Activated T-cell treated with anti-CD3 and anti-CD28 coated beads, Interleukin-2, amount 50 U/mL, for 4 hours (primary cell): ENCODE results near the gene CRYBG3. TPM values are rescaled to one million over a fixed set of nuclear protein-coding genes. Genes with fewer than 3 reads are reported as not detected.

Experiments used
- ATAC-seq, 2 donors: fragments of 200-7000 bp; cut with Tn5 transposase; one replicate each; pipeline ENCODE4 v1.10.0; 2021
- DNase-seq: peaks from one replicate; pipeline ENCODE4 v3.0.0-alpha.2; 2020
- H3K27me3 Mint-ChIP-seq: one replicate; pipeline ENCODE4 v1.8.0; 2021; ENCODE audit warnings: low read depth, mixed read lengths
- H3K36me3 Mint-ChIP-seq: one replicate; pipeline ENCODE4 v1.8.0; 2022; ENCODE audit warnings: mixed read lengths; ENCODE audit not compliant: insufficient read depth
- H3K4me1 Mint-ChIP-seq: one replicate; pipeline ENCODE4 v1.8.0; 2021; ENCODE audit warnings: low read depth, mixed read lengths
- H3K4me3 Mint-ChIP-seq: one replicate; pipeline ENCODE4 v1.8.0; 2021; ENCODE audit warnings: mild to moderate bottlenecking, moderate library complexity, mixed read lengths
- H3K9me3 Mint-ChIP-seq: one replicate; pipeline ENCODE4 v1.8.0; 2021; ENCODE audit warnings: mixed read lengths
- total RNA-seq, 3 donors: library from RNA; stranded (reverse); gene quantifications; one replicate each; pipeline ENCODE4 v1.2.1, GENCODE V29; 2021

Gene CRYBG3
- total RNA-seq, 3 donors from 2014 or later, result 1.4 to 2.9 (median 2.3) TPM

GRCh38 chr3:97931218-97931617 is 109.4 kb downstream of the CRYBG3 start:
- DNase-seq, result no peak
- ATAC-seq, result no peak
- peaks cover 13% of the 10 kb centered on the region for H3K36me3 Mint-ChIP-seq
- H3K27me3 Mint-ChIP-seq, result no peaks in the 10 kb centered on the region
- peaks cover 10% of the 10 kb centered on the region for H3K9me3 Mint-ChIP-seq
- no peak overlapping the region for H3K4me3 Mint-ChIP-seq
- no peaks in the 10 kb centered on the region for H3K4me1 Mint-ChIP-seq

- H3K9me3 Mint-ChIP-seq, result peaks cover 10% of the 10 kb centered on the region
- no peaks in the 10 kb centered on the region for H3K27me3 Mint-ChIP-seq
- H3K4me1 Mint-ChIP-seq, result no peaks in the 10 kb centered on the region
- no peak for DNase-seq
- H3K4me3 Mint-ChIP-seq, result no peak overlapping the region
- peaks cover 16% of the 10 kb centered on the region for H3K36me3 Mint-ChIP-seq
- no peak for ATAC-seq
Measured at GRCh38 chr3:97932387-97932801, 110.6 kb downstream of the CRYBG3 start.

DNA sequence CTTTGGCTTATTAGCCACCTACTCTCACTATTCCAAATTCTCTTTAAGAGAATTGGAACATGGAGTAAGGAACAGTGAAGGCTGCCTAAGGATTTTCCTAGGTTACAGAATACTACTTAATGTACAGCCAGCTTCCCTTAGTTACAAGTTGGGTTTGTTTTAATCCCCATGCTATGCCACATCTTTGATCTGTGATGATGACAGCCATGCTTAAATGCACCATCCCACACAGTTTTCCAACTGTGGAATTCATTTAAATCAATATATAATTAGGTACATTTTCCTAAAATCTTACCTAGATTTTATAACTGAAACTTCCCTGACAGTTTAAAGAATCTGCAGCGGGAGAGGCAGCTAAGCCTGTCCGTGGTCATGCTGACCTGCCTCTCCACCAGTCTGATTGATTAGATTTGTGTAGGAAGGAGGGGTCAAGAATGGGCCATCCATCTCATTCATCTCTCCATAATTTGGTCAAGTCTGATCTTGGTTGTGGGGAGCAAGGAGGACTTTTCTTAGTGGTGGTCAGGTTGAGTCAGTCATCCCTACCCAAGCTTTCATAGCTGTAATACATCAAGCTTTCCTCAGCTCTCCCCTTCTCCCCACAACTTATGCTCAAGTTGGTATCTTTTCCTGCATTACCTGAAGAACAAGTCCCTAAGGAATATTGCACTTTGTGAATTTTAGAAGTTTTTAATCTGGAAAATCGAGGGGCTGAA is 113.3 kb downstream of the CRYBG3 start:
- no peaks in the 10 kb centered on the region for H3K4me1 Mint-ChIP-seq

DNA sequence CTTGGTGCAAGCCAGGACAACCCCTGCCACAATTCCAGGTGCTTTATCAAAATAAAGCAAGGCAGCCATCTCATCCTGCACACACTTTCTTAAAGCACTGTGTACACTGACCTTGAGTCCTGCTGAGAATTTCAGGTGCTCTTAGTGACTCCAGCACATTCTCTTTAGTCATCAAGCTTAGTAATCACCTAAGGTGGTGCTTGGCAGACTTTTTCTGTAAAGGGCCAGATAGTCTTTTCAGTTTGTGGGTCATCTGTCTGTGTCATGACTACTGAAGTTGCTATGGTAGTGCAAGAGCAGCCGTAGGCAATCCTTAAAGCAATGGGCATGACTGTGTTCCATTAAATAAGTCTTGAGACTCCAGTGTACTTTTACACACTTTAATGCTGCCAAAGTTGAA is 114.0 kb downstream of the CRYBG3 start:
- no peak for ATAC-seq
- H3K4me1 Mint-ChIP-seq, result no peaks in the 10 kb centered on the region

More for the DNA sequence above, 113.3 kb downstream of the CRYBG3 start:
- ATAC-seq (no peak), DNase-seq (no peak)
- H3K27me3 Mint-ChIP-seq, result no peaks in the 10 kb centered on the region
- no peak overlapping the region for H3K4me3 Mint-ChIP-seq
- H3K36me3 Mint-ChIP-seq, result peaks cover 21% of the 10 kb centered on the region
- H3K9me3 Mint-ChIP-seq, result peaks cover 9% of the 10 kb centered on the region

GRCh38 chr3:97937205-97937604 is 115.4 kb downstream of the CRYBG3 start:
- Mint-ChIP-seq H3K36me3 (peaks cover 12% of the 10 kb centered on the region), H3K4me3 (no peak overlapping the region), H3K9me3 (no peaks in the 10 kb centered on the region), H3K27me3 (no peaks in the 10 kb centered on the region), H3K4me1 (no peaks in the 10 kb centered on the region)
- no peak for DNase-seq
- ATAC-seq, result no peak

More for the DNA sequence above, 114.0 kb downstream of the CRYBG3 start:
- H3K4me3 Mint-ChIP-seq, result no peak overlapping the region
- H3K27me3 Mint-ChIP-seq, result no peaks in the 10 kb centered on the region
- peaks cover 16% of the 10 kb centered on the region for H3K36me3 Mint-ChIP-seq
- H3K9me3 Mint-ChIP-seq, result peaks cover 2% of the 10 kb centered on the region
- DNase-seq, result no peak

- Mint-ChIP-seq H3K36me3 (peaks cover 20% of the 10 kb centered on the region), H3K9me3 (no peaks in the 10 kb centered on the region), H3K4me1 (peaks cover 2% of the 10 kb centered on the region), H3K27me3 (no peaks in the 10 kb centered on the region), H3K4me3 (no peak overlapping the region)
- ATAC-seq, result no peak
- no peak for DNase-seq
Measured at GRCh38 chr3:97938444-97938843, 116.6 kb downstream of the CRYBG3 start.

DNA sequence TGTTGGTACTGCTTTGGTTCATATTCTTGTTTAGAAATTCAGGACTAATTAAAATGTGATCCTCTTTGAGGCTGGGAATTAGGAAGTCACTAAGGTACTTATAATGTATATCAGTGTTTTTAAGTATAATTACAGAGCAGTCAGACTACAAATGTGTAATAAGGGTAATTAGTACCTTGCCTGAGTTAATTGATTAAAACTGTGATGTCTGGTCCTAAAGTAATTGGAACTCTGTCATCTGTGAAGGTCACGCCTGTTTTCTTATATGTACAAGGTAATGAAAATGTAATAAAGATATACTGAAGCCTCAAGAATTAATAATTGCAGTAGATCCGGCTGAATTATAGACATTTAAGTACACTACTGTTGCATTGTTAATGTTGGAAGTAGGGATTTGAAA is 117.6 kb downstream of the CRYBG3 start:
- no peak for DNase-seq
- no peaks in the 10 kb centered on the region for H3K27me3 Mint-ChIP-seq
- H3K9me3 Mint-ChIP-seq, result no peaks in the 10 kb centered on the region
- no peak overlapping the region for H3K4me3 Mint-ChIP-seq
- no peak for ATAC-seq
- peaks cover 2% of the 10 kb centered on the region for H3K4me1 Mint-ChIP-seq
- peaks cover 26% of the 10 kb centered on the region for H3K36me3 Mint-ChIP-seq

- Mint-ChIP-seq H3K4me1 (peaks cover 2% of the 10 kb centered on the region), H3K4me3 (no peak overlapping the region), H3K27me3 (no peaks in the 10 kb centered on the region), H3K36me3 (peaks cover 28% of the 10 kb centered on the region), H3K9me3 (no peaks in the 10 kb centered on the region)
- ATAC-seq (no peak), DNase-seq (no peak)
Measured at GRCh38 chr3:97940034-97940433, 118.2 kb downstream of the CRYBG3 start.

GRCh38 chr3:97942801-97943546 is 121.2 kb downstream of the CRYBG3 start:
- no peaks in the 10 kb centered on the region for H3K27me3 Mint-ChIP-seq
- ATAC-seq (peak; percentile 60 to 63), DNase-seq (no peak)
- H3K9me3 Mint-ChIP-seq, result no peaks in the 10 kb centered on the region
- H3K36me3 Mint-ChIP-seq, result peaks cover 38% of the 10 kb centered on the region
- H3K4me3 Mint-ChIP-seq, result no peak overlapping the region
- peaks cover 2% of the 10 kb centered on the region for H3K4me1 Mint-ChIP-seq

- ATAC-seq (no peak), DNase-seq (no peak)
- no peaks in the 10 kb centered on the region for H3K4me1 Mint-ChIP-seq
- no peak overlapping the region for H3K4me3 Mint-ChIP-seq
- H3K36me3 Mint-ChIP-seq, result peaks cover 67% of the 10 kb centered on the region
- no peaks in the 10 kb centered on the region for H3K9me3 Mint-ChIP-seq
- H3K27me3 Mint-ChIP-seq, result no peaks in the 10 kb centered on the region
Measured at GRCh38 chr3:97948351-97949109, 126.7 kb downstream of the CRYBG3 start.

DNA sequence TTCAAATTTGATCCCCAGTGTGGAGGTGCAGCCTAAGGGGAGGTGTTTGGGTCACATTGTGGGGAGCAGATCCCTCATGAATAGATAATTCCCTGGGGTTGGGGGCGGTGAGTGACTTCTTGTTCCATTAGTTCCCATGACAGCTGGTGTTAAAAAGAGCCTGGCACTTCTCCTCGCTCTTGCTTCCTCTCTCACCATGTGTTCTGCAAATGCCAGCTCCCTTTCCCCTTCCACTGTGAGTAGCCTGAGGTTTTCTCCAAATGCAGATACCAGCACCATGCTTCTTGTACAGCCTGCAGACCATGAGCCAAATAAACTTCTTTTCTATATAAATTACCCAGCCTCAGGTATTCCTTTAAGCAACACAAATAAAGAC is 127.3 kb downstream of the CRYBG3 start:
- Mint-ChIP-seq H3K4me1 (no peaks in the 10 kb centered on the region), H3K36me3 (peaks cover 67% of the 10 kb centered on the region), H3K27me3 (no peaks in the 10 kb centered on the region), H3K9me3 (no peaks in the 10 kb centered on the region), H3K4me3 (no peak overlapping the region)
- DNase-seq (no peak), ATAC-seq (no peak)

GRCh38 chr3:97949743-97950142 is 127.9 kb downstream of the CRYBG3 start:
- Mint-ChIP-seq H3K36me3 (peaks cover 70% of the 10 kb centered on the region), H3K4me3 (no peak overlapping the region)

GRCh38 chr3:97950360-97950759 is 128.5 kb downstream of the CRYBG3 start:
- no peak overlapping the region for H3K4me3 Mint-ChIP-seq
- H3K4me1 Mint-ChIP-seq, result no peaks in the 10 kb centered on the region
- no peaks in the 10 kb centered on the region for H3K27me3 Mint-ChIP-seq
- DNase-seq (no peak), ATAC-seq (no peak)
- H3K9me3 Mint-ChIP-seq, result no peaks in the 10 kb centered on the region
- H3K36me3 Mint-ChIP-seq, result peaks cover 67% of the 10 kb centered on the region

More at GRCh38 chr3:97949743-97950142, 127.9 kb downstream of the CRYBG3 start:
- Mint-ChIP-seq H3K4me1 (no peaks in the 10 kb centered on the region), H3K27me3 (no peaks in the 10 kb centered on the region), H3K9me3 (no peaks in the 10 kb centered on the region)
- ATAC-seq (no peak), DNase-seq (no peak)

DNA sequence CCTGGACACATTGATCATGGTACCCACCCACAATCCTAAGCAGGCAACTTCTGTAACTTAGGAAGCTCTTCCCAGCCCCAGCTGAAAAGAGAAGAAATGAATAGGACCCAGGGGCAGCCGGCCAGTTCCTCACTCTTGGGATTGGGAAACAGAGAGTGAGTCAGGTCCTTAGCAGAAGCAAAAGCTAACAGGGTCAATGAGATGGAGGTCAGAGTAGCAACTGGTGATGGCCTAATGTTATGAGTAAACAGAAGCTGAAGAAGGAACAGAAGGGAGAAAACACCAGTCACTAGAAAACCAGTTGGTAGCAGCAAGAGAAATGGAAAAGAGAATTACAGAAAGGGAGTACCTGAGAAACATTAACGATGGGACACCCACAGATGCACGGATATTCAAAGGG is 130.5 kb downstream of the CRYBG3 start:
- peaks cover 60% of the 10 kb centered on the region for H3K36me3 Mint-ChIP-seq
- no peak for ATAC-seq

More for the DNA sequence above, 130.5 kb downstream of the CRYBG3 start:
- H3K4me1 Mint-ChIP-seq, result no peaks in the 10 kb centered on the region
- DNase-seq, result no peak
- H3K4me3 Mint-ChIP-seq, result no peak overlapping the region
- H3K9me3 Mint-ChIP-seq, result no peaks in the 10 kb centered on the region
- H3K27me3 Mint-ChIP-seq, result no peaks in the 10 kb centered on the region
